ENCODE measurements around the gene TADA3. TPM values are rescaled to one million over a fixed set of nuclear protein-coding genes. Genes with fewer than 3 reads are reported as not detected.

Gene TADA3
- total RNA-seq, 2 donors from 2014 or later = 130 to 131 TPM

GRCh38 chr3:9783954-9784353 lies 8.3 kb downstream of the TADA3 start:
- H3K27me3 ChIP-seq (replicated peaks; ENCODE audit: insufficient read depth) = no peaks in the 10 kb centered on the region
- H3K27ac ChIP-seq = no peak overlapping the region
- no peak overlapping the region for H3K4me3 ChIP-seq
- 82% methylated on average over 14 of the region's 14 CpGs for WGBS
- no peak for DNase-seq (ENCODE audit: low spot score)
- peaks cover 5 to 10% of the 10 kb centered on the region in 2 donors for H3K36me3 ChIP-seq
- no peaks in the 10 kb centered on the region for H3K9me3 ChIP-seq
- H3K4me1 ChIP-seq (replicated peaks) = no peaks in the 10 kb centered on the region
- TF ChIP-seq POLR2AphosphoS5 (IDR thresholded peaks at IDR 0.05) (no peak), CTCF (IDR thresholded peaks at IDR 0.05) (no peak), POLR2A (IDR thresholded peaks at IDR 0.05) (no peak)
- intact Hi-C loops (cut with DNase I) = no loop called here

- Histone ChIP-seq H3K9me3 (no peaks in the 10 kb centered on the region), H3K4me1 (replicated peaks) (no peaks in the 10 kb centered on the region), H3K36me3 (peaks cover 4 to 9% of the 10 kb centered on the region in 2 donors), H3K27me3 (replicated peaks; ENCODE audit: insufficient read depth) (no peaks in the 10 kb centered on the region), H3K4me3 (no peak overlapping the region), H3K27ac (peak overlapping the region in 1 of 2 donors; percentile 51)
- WGBS = 22% methylated on average over 3 of the region's 3 CpGs
- DNase-seq (ENCODE audit: low spot score) = no peak
- intact Hi-C loops (cut with DNase I) = no loop called here
- TF ChIP-seq POLR2AphosphoS5 (IDR thresholded peaks at IDR 0.05) (no peak), CTCF (IDR thresholded peaks at IDR 0.05) (no peak), POLR2A (IDR thresholded peaks at IDR 0.05) (no peak)
These were observed 9.5 kb downstream of the TADA3 start for GRCh38 chr3:9782770-9783169.

GRCh38 chr3:9781978-9782603 lies 10.2 kb downstream of the TADA3 start:
- peak overlapping the region; percentile 14 to 51 for H3K27ac ChIP-seq
- 54% methylated on average over 3 of the region's 3 CpGs for WGBS
- no peaks in the 10 kb centered on the region for H3K4me1 ChIP-seq (replicated peaks)

GRCh38 chr3:9781551-9781950 lies 10.7 kb downstream of the TADA3 start:
- Histone ChIP-seq H3K27ac (peak overlapping the region in 1 of 2 donors; percentile 51), H3K36me3 (peaks cover 4 to 7% of the 10 kb centered on the region in 2 donors), H3K27me3 (replicated peaks; ENCODE audit: insufficient read depth) (no peaks in the 10 kb centered on the region), H3K4me1 (replicated peaks) (no peaks in the 10 kb centered on the region), H3K9me3 (no peaks in the 10 kb centered on the region), H3K4me3 (no peak overlapping the region)
- 86% methylated on average over 1 of the region's 1 CpG for WGBS
- intact Hi-C loops (cut with DNase I) = no loop called here
- DNase-seq (ENCODE audit: low spot score) = no peak
- TF ChIP-seq POLR2A (IDR thresholded peaks at IDR 0.05) (no peak), POLR2AphosphoS5 (IDR thresholded peaks at IDR 0.05) (no peak), CTCF (IDR thresholded peaks at IDR 0.05) (no peak)

More at GRCh38 chr3:9781978-9782603, 10.2 kb downstream of the TADA3 start:
- Histone ChIP-seq H3K4me3 (no peak overlapping the region), H3K9me3 (no peaks in the 10 kb centered on the region), H3K27me3 (replicated peaks; ENCODE audit: insufficient read depth) (no peaks in the 10 kb centered on the region), H3K36me3 (peaks cover 4 to 9% of the 10 kb centered on the region in 2 donors)
- TF ChIP-seq POLR2AphosphoS5 (IDR thresholded peaks at IDR 0.05) (peak; percentile 52), POLR2A (IDR thresholded peaks at IDR 0.05) (no peak)
- DNase-seq (ENCODE audit: low spot score) = no peak
- intact Hi-C loops (cut with DNase I) = no loop called here

- 91% methylated on average over 4 of the region's 4 CpGs for WGBS
- intact Hi-C loops (cut with DNase I) = no loop called here
- Histone ChIP-seq H3K27ac (no peak overlapping the region), H3K4me1 (replicated peaks) (no peaks in the 10 kb centered on the region), H3K36me3 (peaks cover 4% of the 10 kb centered on the region in 2 donors), H3K9me3 (no peaks in the 10 kb centered on the region), H3K27me3 (replicated peaks; ENCODE audit: insufficient read depth) (no peaks in the 10 kb centered on the region), H3K4me3 (no peak overlapping the region)
- TF ChIP-seq CTCF (IDR thresholded peaks at IDR 0.05) (no peak), POLR2A (IDR thresholded peaks at IDR 0.05) (no peak), POLR2AphosphoS5 (IDR thresholded peaks at IDR 0.05) (no peak)
- DNase-seq (ENCODE audit: low spot score) = no peak
These were observed 11.4 kb downstream of the TADA3 start for GRCh38 chr3:9780910-9781309.

Data from prostate gland (tissue), 2 donors.